Neural progenitor cell (in vitro differentiated cells): ENCODE measurements around the gene MAN1A1. TPM values are rescaled to one million over a fixed set of nuclear protein-coding genes. Genes with fewer than 3 reads are reported as not detected.
"Not testable (repeated sequence)": the region's sequence is repeated elsewhere in the genome, so short reads cannot be mapped to it uniquely, and the experiment has no call there.

Experiments
- DNase-seq: peaks from one replicate; pipeline ENCODE4 v3.0.0-alpha.2; 2016; ENCODE audit warnings: low spot score
- H2AFZ ChIP-seq: fragments of 200-600 bp; sonication (generic); replicated peaks from 2 replicates; pipeline ENCODE4 v1.6.1; 2016; ENCODE audit warnings: antibody characterized with exemption
- H3F3A ChIP-seq: fragments of 200-600 bp; sonication (generic); 2 replicates; pipeline ENCODE4 v1.6.1; 2016; ENCODE audit warnings: antibody characterized with exemption, low read depth
- H3K27ac ChIP-seq: fragments of 200-600 bp; sonication (generic); 2 replicates; pipeline ENCODE4 v1.5.1; 2016; ENCODE audit warnings: mild to moderate bottlenecking
- H3K27me3 ChIP-seq: fragments of 200-600 bp; sonication (generic); 2 replicates; pipeline ENCODE4 v1.6.1; 2016; ENCODE audit warnings: mild to moderate bottlenecking, moderate library complexity
- H3K36me3 ChIP-seq: fragments of 200-600 bp; sonication (generic); 2 replicates; pipeline ENCODE4 v1.5.1; 2016
- H3K4me1 ChIP-seq: fragments of 200-600 bp; sonication (generic); 2 replicates; pipeline ENCODE4 v1.6.1; 2016; ENCODE audit warnings: mixed run types
- H3K4me2 ChIP-seq: fragments of 200-600 bp; sonication (generic); 2 replicates; pipeline ENCODE4 v1.6.1; 2016
- H3K4me3 ChIP-seq: fragments of 200-600 bp; sonication (generic); 2 replicates; pipeline ENCODE4 v1.5.1; 2016
- H3K79me2 ChIP-seq: fragments of 200-600 bp; sonication (generic); 2 replicates; pipeline ENCODE4 v1.6.1; 2016; ENCODE audit warnings: low read depth
- H3K9ac ChIP-seq: fragments of 200-600 bp; sonication (generic); 2 replicates; pipeline ENCODE4 v1.6.1; 2016
- H3K9me3 ChIP-seq: fragments of 200-600 bp; sonication (generic); 2 replicates; pipeline ENCODE4 v1.5.1; 2016; ENCODE audit warnings: low read depth
- H4K20me1 ChIP-seq: fragments of 200-600 bp; sonication (generic); 2 replicates; pipeline ENCODE4 v1.6.1; 2016; ENCODE audit warnings: low read depth
- H3K27ac Mint-ChIP-seq: 3 replicates; pipeline ENCODE4 v1.8.0; 2021; ENCODE audit warnings: mixed read lengths
- H3K27me3 Mint-ChIP-seq: 2 replicates; pipeline ENCODE4 v1.8.0; 2022; ENCODE audit warnings: low read depth, mild to moderate bottlenecking, inconsistent platforms, moderate library complexity, mixed read lengths; ENCODE audit not compliant: insufficient read depth
- H3K36me3 Mint-ChIP-seq: 3 replicates; pipeline ENCODE4 v1.8.0; 2021; ENCODE audit warnings: mixed read lengths
- H3K4me1 Mint-ChIP-seq: 3 replicates; pipeline ENCODE4 v1.8.0; 2021; ENCODE audit warnings: mixed read lengths
- H3K4me3 Mint-ChIP-seq: 3 replicates; pipeline ENCODE4 v1.8.0; 2021; ENCODE audit warnings: mild to moderate bottlenecking, moderate library complexity, mixed read lengths
- H3K9me3 Mint-ChIP-seq: 3 replicates; pipeline ENCODE4 v1.8.0; 2020; ENCODE audit warnings: mixed read lengths
- CTCF ChIP-seq: fragments of 200-600 bp; sonication (generic); IDR thresholded peaks from 2 replicates; pipeline ENCODE4 v1.5.1; 2017; ENCODE audit warnings: antibody characterized with exemption, mild to moderate bottlenecking
- EZH2 ChIP-seq: fragments of 200-600 bp; sonication (generic); IDR thresholded peaks from 2 replicates; pipeline ENCODE4 v1.6.1; 2017; ENCODE audit warnings: antibody characterized with exemption, mild to moderate bottlenecking, moderate library complexity
- EZH2phosphoT487 ChIP-seq: fragments of 200-600 bp; sonication (generic); IDR thresholded peaks from 2 replicates; pipeline ENCODE4 v1.6.1; 2017; ENCODE audit warnings: antibody characterized with exemption
- total RNA-seq: library from RNA; depleted of rRNA; stranded (reverse); fragments of >200 nt; gene quantifications from 2 replicates; pipeline ENCODE4 v1.2.3, GENCODE V29; 2015; ENCODE audit warnings: low replicate concordance

MAN1A1 gene
- total RNA-seq, 1 donor from 2014 or later = 5.2 TPM

GRCh38 chr6:119157506-119157815 is 192.1 kb downstream of the MAN1A1 start:
- H3K4me3 ChIP-seq = no peak overlapping the region
- H3K4me2 ChIP-seq = no peak overlapping the region
- no peaks in the 10 kb centered on the region for H3K36me3 ChIP-seq
- H3K4me1 Mint-ChIP-seq = no peaks in the 10 kb centered on the region
- no peaks in the 10 kb centered on the region for H3K36me3 Mint-ChIP-seq
- no peak overlapping the region for H3K27ac ChIP-seq
- no peaks in the 10 kb centered on the region for H3K4me1 ChIP-seq
- TF ChIP-seq EZH2 = no peak
- no peak for TF ChIP-seq CTCF
- no peak for TF ChIP-seq EZH2phosphoT487
- no peaks in the 10 kb centered on the region for H3K79me2 ChIP-seq
- H3K27me3 ChIP-seq = no peaks in the 10 kb centered on the region
- no peak overlapping the region for H3K9ac ChIP-seq
- no peak overlapping the region for H3K27ac Mint-ChIP-seq
- H2AFZ ChIP-seq = no peak overlapping the region
- no peaks in the 10 kb centered on the region for H3F3A ChIP-seq
- no peaks in the 10 kb centered on the region for H3K9me3 Mint-ChIP-seq
- H3K9me3 ChIP-seq = no peaks in the 10 kb centered on the region
- no peak for DNase-seq
- no peak overlapping the region for H3K4me3 Mint-ChIP-seq
- H3K27me3 Mint-ChIP-seq = peaks cover 6% of the 10 kb centered on the region
- H4K20me1 ChIP-seq = no peaks in the 10 kb centered on the region

DNA sequence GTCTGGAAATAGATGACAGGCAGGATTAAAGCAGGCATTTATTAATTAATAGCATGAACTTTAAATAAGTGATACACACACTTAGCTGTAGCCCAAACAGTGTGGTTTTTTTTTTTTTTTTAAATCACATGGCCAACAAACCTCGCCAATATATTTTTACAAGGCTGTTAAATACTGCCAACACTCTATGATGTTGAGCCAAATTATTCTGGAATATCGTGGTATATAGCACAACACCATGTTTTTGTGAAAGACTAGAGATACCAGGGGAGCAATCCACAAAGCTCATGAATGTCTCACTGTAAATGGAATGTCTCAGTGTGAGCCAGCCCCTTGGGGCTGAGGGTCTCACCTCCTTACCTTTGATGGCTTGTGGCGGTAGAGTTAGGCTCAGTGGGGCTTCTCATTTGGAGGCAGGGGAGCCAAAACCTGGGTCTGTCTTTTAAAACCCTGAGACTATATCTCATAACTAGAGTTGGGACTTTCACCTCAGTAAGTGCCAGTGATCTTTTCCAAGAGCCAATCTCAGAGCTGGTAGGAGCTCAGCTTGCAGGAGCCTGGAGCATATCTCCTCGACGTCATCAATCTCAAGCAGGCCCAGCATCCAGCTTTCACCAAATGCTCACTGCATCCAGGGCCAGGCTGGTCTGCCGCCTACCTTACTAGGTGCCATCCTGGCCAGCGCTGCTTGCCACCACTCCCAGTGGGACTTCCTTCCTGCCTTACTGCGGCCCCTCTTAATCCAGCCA is 192.6 kb downstream of the MAN1A1 start:
- Histone ChIP-seq H3F3A (no peaks in the 10 kb centered on the region), H4K20me1 (no peaks in the 10 kb centered on the region), H3K79me2 (no peaks in the 10 kb centered on the region), H3K36me3 (no peaks in the 10 kb centered on the region), H3K9ac (no peak overlapping the region), H3K27me3 (no peaks in the 10 kb centered on the region), H3K4me2 (no peak overlapping the region), H3K4me3 (no peak overlapping the region), H3K27ac (no peak overlapping the region), H3K9me3 (no peaks in the 10 kb centered on the region), H3K4me1 (no peaks in the 10 kb centered on the region), H2AFZ (no peak overlapping the region)
- no peak overlapping the region for H3K27ac Mint-ChIP-seq
- no peak overlapping the region for H3K4me3 Mint-ChIP-seq
- TF ChIP-seq EZH2phosphoT487 (no peak), CTCF (no peak), EZH2 (no peak)
- H3K9me3 Mint-ChIP-seq = no peaks in the 10 kb centered on the region
- peaks cover 6% of the 10 kb centered on the region for H3K27me3 Mint-ChIP-seq
- no peaks in the 10 kb centered on the region for H3K4me1 Mint-ChIP-seq
- no peaks in the 10 kb centered on the region for H3K36me3 Mint-ChIP-seq
- no peak for DNase-seq

GRCh38 chr6:119156082-119156481 is 193.5 kb downstream of the MAN1A1 start:
- H3K9ac ChIP-seq, H3K27me3 ChIP-seq, DNase-seq, H3K36me3 Mint-ChIP-seq, H3K9me3 Mint-ChIP-seq, H3K27ac ChIP-seq, H3K4me1 Mint-ChIP-seq, H3K4me3 Mint-ChIP-seq, H3F3A ChIP-seq, H3K4me3 ChIP-seq, H3K4me1 ChIP-seq, H3K27ac Mint-ChIP-seq, H3K9me3 ChIP-seq, H2AFZ ChIP-seq, H3K27me3 Mint-ChIP-seq, H3K79me2 ChIP-seq, H4K20me1 ChIP-seq, H3K4me2 ChIP-seq, H3K36me3 ChIP-seq: not testable (repeated sequence)

- H4K20me1 ChIP-seq = no peaks in the 10 kb centered on the region
- H3K36me3 Mint-ChIP-seq = no peaks in the 10 kb centered on the region
- H3K36me3 ChIP-seq = no peaks in the 10 kb centered on the region
- H3K27me3 Mint-ChIP-seq = peaks cover 2% of the 10 kb centered on the region
- no peak overlapping the region for H3K27ac ChIP-seq
- no peaks in the 10 kb centered on the region for H3K79me2 ChIP-seq
- no peaks in the 10 kb centered on the region for H3K9me3 ChIP-seq
- peaks cover 6% of the 10 kb centered on the region for H3K4me1 Mint-ChIP-seq
- no peak for DNase-seq
- no peak overlapping the region for H3K27ac Mint-ChIP-seq
- TF ChIP-seq CTCF (no peak), EZH2 (no peak), EZH2phosphoT487 (no peak)
- no peak overlapping the region for H3K4me3 ChIP-seq
- no peaks in the 10 kb centered on the region for H3K4me1 ChIP-seq
- no peaks in the 10 kb centered on the region for H3K9me3 Mint-ChIP-seq
- no peak overlapping the region for H3K4me2 ChIP-seq
- no peak overlapping the region for H3K4me3 Mint-ChIP-seq
- H3K27me3 ChIP-seq = no peaks in the 10 kb centered on the region
- no peak overlapping the region for H3K9ac ChIP-seq
- no peak overlapping the region for H2AFZ ChIP-seq
- H3F3A ChIP-seq = no peaks in the 10 kb centered on the region
These were observed 197.4 kb downstream of the MAN1A1 start for GRCh38 chr6:119152187-119152586.
